ENCODE data around the gene ATP10A.

ATP10A gene

DNA sequence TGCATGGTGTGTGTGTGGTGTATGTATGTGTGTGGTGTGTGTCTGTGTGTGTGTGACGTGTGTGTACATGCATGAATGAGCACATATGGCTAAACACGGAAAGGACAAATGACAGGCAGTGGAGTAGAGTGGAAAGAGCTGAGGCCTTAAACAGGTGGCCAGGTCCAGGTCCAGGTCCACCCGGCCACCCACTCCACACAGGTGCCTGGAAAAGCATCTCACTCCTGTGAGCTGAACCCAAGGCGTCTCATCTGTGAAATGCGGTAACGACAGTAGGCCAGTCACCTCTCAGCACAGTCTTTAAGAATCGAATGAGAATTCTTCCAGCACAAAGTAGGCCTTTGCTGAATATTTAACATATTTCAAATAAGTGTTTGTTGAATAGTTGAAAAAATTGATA, 58.7 kb downstream of the ATP10A start:
- no peak overlapping the region for H3K4me3 ChIP-seq (ENCODE audit: low read depth, low read length)
- DNase-seq (ENCODE audit: low read depth) = no peak
- in situ Hi-C loops (cut with HindIII; ENCODE audit: low sequenced_read_pairs) = no loop called here
- TF ChIP-seq, protein P1, sequence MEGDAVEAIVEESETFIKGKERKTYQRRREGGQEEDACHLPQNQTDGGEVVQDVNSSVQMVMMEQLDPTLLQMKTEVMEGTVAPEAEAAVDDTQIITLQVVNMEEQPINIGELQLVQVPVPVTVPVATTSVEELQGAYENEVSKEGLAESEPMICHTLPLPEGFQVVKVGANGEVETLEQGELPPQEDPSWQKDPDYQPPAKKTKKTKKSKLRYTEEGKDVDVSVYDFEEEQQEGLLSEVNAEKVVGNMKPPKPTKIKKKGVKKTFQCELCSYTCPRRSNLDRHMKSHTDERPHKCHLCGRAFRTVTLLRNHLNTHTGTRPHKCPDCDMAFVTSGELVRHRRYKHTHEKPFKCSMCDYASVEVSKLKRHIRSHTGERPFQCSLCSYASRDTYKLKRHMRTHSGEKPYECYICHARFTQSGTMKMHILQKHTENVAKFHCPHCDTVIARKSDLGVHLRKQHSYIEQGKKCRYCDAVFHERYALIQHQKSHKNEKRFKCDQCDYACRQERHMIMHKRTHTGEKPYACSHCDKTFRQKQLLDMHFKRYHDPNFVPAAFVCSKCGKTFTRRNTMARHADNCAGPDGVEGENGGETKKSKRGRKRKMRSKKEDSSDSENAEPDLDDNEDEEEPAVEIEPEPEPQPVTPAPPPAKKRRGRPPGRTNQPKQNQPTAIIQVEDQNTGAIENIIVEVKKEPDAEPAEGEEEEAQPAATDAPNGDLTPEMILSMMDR (IDR thresholded peaks at IDR 0.05; ENCODE audit: low read depth, low read length, missing control alignments) = no peak

DNA sequence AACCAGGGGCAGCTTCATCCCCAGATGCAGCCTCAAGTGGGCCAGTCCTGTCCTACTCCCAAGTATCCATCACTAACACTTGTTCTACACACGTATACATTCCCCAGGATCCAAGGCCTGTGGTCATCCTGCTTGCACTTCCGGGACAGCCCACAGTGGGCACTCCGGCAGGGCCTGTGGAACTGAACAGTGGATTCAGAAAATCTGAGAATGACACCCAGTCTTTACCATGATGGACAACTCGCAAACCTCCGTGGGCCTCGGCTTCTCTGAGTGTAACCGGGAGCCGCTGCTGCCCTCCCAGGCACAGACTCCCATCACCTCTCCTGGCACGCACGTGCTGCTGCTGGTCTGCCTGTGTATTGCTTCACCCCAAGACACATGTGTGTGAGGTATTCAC, 59.6 kb downstream of the ATP10A start:
- H3K4me3 ChIP-seq (ENCODE audit: low read depth, low read length) = no peak overlapping the region
- DNase-seq (ENCODE audit: low read depth) = no peak
- TF ChIP-seq, protein P1 (IDR thresholded peaks at IDR 0.05; ENCODE audit: low read depth, low read length, missing control alignments) = no peak
- in situ Hi-C loops (cut with HindIII; ENCODE audit: low sequenced_read_pairs) = no loop called here

DNA sequence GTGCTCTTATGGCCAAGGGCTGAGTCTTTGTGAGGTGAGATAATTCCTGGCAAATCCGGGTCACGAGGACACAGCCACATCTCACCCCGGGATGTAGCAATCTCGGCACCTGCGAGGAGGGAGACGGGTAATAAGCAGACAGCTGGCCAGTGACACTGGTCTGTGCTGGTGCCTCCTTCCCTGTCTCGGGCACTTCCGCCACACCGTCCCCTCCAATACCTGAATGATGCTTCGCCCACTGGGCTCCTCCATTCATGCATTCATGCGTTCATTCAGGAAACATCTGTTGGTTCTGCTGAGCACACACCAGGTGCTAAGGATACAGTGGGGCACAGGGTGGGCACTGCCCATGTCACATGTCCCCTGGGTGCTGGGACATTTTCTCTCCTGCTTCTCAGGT, 60.1 kb downstream of the ATP10A start:
- no peak for DNase-seq (ENCODE audit: low read depth)
- in situ Hi-C loops (cut with HindIII; ENCODE audit: low sequenced_read_pairs) = no loop called here
- TF ChIP-seq, protein P1 (IDR thresholded peaks at IDR 0.05; ENCODE audit: low read depth, low read length, missing control alignments) = no peak
- no peak overlapping the region for H3K4me3 ChIP-seq (ENCODE audit: low read depth, low read length)

DNA sequence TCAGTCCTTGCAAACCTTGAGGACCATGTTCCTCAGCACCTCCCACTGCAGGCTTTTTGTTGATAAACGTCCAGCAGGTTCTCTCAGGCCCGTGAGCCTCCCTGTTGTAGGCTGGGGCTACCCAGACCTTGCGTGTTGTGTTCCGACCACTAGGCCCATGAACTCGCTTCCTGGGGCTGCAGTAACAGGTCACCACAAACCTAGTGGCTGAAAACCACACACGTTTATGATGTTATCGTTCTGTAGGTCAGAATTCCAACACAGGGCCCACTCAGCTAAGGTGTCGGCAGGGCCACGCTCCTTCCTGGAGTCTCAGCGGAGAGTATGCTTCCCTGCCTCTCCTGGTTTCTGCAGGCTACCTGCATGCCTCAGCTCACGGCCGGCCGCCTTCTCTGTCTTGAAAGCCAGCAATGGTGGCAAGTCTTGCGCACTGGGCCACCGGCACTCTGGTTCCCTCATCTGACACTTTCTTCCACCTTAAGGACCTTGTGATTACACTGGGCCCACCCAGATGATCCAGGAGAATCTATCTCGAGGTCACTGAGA, 60.8 kb downstream of the ATP10A start:
- in situ Hi-C loops (cut with HindIII; ENCODE audit: low sequenced_read_pairs) = no loop called here
- DNase-seq (ENCODE audit: low read depth) = no peak
- H3K4me3 ChIP-seq (ENCODE audit: low read depth, low read length) = no peak overlapping the region
- TF ChIP-seq, protein P1 (IDR thresholded peaks at IDR 0.05; ENCODE audit: low read depth, low read length, missing control alignments) = no peak

DNA sequence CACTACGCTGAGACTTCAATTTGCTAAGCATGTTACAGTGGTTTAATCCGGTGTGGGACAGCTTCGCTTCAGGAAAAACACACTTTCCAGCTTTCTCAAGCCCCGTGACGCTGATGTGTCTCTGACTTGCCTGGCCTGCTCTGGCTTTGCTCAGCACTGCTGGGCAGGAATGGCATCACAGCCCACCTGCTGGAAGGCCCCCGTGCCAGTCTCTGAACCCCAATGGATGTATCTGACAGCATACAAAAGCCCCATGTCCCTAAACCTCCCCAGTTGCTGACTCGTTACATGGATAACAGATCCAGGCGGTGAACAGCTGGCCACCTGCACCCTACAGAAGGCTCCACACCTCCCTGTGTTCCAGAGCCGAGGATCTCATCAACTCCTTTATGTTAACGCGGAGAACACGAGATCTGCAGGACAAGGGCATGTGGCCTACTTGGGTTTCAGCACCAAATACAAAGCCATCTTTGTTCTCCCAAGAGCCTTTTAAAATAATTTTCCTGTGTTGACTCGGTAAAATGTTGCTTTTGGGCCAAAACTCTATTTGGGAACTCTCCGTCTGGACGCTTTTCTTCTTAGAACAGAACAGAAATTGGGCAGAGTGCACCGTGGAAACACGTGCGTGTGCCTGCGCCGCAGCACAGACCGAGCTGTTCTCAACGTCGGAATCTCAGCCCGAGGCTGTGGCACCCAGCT, 61.4 kb downstream of the ATP10A start:
- TF ChIP-seq, protein P1 (IDR thresholded peaks at IDR 0.05; ENCODE audit: low read depth, low read length, missing control alignments) = no peak
- in situ Hi-C loops (cut with HindIII; ENCODE audit: low sequenced_read_pairs) = no loop called here
- no peak overlapping the region for H3K4me3 ChIP-seq (ENCODE audit: low read depth, low read length)
- no peak for DNase-seq (ENCODE audit: low read depth)

DNA sequence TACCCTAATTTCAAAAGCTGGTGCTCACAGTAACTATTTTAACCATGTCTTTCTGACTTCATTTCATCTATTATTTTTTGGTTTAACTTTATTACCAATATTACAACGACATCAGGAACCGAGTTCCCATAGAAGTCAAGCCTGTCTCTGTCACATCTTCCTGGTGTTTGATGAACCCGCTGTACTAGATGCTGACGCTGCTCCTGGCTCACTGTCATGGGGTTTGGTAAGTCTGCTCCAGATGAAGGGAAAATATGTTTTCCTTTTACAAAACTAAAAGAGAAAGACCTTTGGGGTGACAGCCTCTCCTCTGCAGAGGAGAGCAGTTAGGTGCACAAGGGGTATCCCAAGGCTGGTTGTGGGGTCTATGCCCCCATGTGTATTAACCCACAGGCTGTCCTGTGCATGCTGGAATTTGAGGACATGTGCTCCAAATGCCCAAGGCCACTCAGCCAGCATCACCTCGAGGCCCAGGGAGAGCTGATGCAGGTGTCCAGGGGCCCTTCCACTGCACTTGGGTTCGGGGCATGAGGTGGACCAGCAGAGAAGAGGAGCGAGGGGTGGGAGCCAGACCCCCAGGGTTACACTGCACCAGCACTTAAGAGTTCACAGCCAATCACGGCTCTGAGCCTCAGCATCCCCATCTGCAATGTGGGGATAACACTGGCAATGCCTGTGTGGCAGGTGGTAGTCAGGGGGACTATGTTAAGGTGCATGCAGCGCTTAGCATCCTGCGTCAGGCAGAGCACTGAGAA, 62.2 kb downstream of the ATP10A start:
- DNase-seq (ENCODE audit: low read depth) = no peak
- no peak overlapping the region for H3K4me3 ChIP-seq (ENCODE audit: low read depth, low read length)
- TF ChIP-seq, protein P1 (IDR thresholded peaks at IDR 0.05; ENCODE audit: low read depth, low read length, missing control alignments) = no peak
- in situ Hi-C loops (cut with HindIII; ENCODE audit: low sequenced_read_pairs) = no loop called here
